GM21737 (cell line): Measurements from ENCODE around the gene BRMS1.

Source experiments
- ATAC-seq: cut with Tn5 transposase; IDR thresholded peaks from one replicate; pipeline ENCODE4 v1.9.1; 2021; ENCODE audit warnings: mild to moderate bottlenecking, moderate library complexity; ENCODE audit not compliant: unreplicated experiment

Gene BRMS1

DNA sequence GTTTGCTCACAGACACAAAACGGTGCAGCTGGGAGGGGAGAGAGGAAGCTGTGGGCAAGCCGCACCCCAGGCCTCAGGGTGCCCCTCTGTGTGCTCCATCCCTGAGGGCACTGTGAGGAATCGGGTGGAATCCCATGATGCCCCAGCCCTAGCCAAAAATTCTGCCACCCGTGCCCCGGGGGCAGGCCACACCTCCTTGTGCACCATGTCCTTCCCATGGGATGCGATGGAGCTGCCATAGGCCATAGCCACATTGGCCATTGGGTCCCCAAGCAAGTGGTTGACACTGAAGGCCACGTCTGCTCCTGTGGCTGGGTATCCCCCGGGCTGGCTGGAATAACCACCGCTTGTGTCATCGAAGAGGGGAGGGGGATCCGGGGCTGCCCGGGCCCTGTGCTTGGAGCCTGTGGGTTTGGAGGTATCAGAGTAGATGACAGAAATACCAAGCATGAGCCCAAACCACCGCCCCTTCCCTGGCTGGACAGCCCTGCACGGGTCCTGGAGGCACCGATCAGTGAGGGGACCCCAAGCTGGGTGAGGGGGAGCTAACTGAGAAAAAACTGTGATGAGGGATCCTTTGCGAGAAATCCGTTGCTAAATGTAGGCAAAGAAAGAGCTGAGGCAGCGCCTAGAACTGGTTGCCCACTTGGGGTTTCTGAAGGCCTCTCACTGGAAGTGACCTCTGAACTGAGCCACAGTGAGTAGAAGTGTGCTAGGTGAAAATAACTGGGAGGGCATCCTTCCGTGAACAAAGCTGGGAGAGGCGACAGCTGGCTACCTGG is 56.8 kb downstream of the BRMS1 start:
- no peak for ATAC-seq
